Transverse colon (tissue), 3 donors: Measurements from ENCODE around the gene MBD1.

Experiments
- POLR2A ChIP-seq: fragments of 450-650 bp; IDR thresholded peaks from one replicate; pipeline ENCODE4 v1.6.1; 2016; ENCODE audit warnings: antibody characterized with exemption, mild to moderate bottlenecking, moderate library complexity
- TF ChIP-seq, protein P1 (sequence below), 5 experiments: fragments of 200-600 bp in 3 of 5; fragments of 450-650 bp in 2 of 5; sonication (generic) in 3 of 5; IDR thresholded peaks; 1 replicate in 2 of 5; 2 replicates in 3 of 5; pipeline ENCODE4 v1.5.1; 2016 to 2017; ENCODE audit warnings: antibody characterized with exemption in 5 of 5, inconsistent platforms in 3 of 5, mild to moderate bottlenecking in 2 of 5, moderate library complexity in 1 of 5

DNA sequence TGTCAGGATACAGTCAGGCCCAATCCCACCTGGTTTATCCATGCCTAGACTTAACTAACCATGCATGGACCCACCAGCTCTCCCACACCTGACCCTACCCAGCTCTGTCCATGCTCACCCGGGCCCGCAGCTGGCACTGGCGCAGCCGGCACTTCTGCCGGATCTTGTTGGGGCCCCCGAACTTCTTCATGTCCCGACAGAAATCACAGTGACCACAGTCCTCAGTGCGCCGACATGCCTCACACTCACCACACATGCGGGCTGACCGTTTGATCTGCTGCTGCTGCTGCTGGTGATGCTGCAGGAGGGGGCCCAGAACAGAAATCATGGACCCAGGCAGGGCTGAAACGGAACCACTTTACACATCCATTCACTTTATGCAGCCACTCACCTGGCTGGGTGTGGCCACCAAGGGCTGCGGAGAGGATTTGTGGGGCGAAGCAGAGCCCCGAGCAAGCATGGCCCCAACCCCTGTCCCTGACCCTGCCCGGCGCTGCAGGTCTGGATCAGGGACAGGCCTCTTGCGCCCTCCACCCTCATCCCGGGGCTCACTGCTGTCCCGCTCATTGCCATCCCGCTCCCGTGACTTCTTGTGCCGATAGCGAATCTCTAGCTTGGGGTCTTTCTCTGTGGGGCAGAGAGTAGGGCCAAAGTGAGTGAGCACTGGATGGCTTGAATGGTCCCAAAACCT lies 4.5 kb upstream of the MBD1 start:
- no peak for TF ChIP-seq POLR2A
- TF ChIP-seq, protein P1, sequence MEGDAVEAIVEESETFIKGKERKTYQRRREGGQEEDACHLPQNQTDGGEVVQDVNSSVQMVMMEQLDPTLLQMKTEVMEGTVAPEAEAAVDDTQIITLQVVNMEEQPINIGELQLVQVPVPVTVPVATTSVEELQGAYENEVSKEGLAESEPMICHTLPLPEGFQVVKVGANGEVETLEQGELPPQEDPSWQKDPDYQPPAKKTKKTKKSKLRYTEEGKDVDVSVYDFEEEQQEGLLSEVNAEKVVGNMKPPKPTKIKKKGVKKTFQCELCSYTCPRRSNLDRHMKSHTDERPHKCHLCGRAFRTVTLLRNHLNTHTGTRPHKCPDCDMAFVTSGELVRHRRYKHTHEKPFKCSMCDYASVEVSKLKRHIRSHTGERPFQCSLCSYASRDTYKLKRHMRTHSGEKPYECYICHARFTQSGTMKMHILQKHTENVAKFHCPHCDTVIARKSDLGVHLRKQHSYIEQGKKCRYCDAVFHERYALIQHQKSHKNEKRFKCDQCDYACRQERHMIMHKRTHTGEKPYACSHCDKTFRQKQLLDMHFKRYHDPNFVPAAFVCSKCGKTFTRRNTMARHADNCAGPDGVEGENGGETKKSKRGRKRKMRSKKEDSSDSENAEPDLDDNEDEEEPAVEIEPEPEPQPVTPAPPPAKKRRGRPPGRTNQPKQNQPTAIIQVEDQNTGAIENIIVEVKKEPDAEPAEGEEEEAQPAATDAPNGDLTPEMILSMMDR (IDR thresholded peaks at IDR 0.05), result no peak
